HepG2 (cell line): Measurements from ENCODE around the gene AMOTL1. TPM values are rescaled to one million over a fixed set of nuclear protein-coding genes. Genes with fewer than 3 reads are reported as not detected.

Experiments used
- ATAC-seq: fragments of 200-7000 bp; cut with Tn5 transposase; 3 replicates; pipeline ENCODE4 v1.9.1; 2020; ENCODE audit warnings: mild to moderate bottlenecking, moderate library complexity
- BruUV-seq: library from RNA; stranded (reverse); fragments of 400-500 nt; replicated peaks from 2 replicates; lab custom pipeline; 2021; lab: Mats Ljungman, UMichigan
- CTCF ChIA-PET: fragments of 300-600 bp; formaldehyde crosslinking; extraction: SDS; loops from one replicate; lab custom pipeline; 2021; ENCODE audit warnings: low total read pairs, inconsistent platforms, low intra/inter-chr PET ratio; lab: Yijun Ruan, JAX
- POLR2A ChIA-PET: fragments of 350-600 bp; sonication (Branson Sonifier 250); formaldehyde crosslinking; loops from one replicate; lab custom pipeline; 2020; ENCODE audit warnings: antibody characterized with exemption, inconsistent platforms; lab: Yijun Ruan, JAX
- DNase-seq: peaks from one replicate; pipeline ENCODE4 v3.0.0-alpha.2; 2015; ENCODE audit warnings: low spot score
- FAIRE-seq: peaks from 3 replicates; lab custom pipeline; 2011; peaks lifted over from hg19 to GRCh38; lab: Jason Lieb, UNC
- H2AFZ ChIP-seq: one replicate; pipeline ENCODE4 v1.6.1; 2011; ENCODE audit warnings: low read length, inconsistent platforms
- H3K27ac ChIP-seq: fragments of 300-600 bp; 3 replicates; pipeline ENCODE4 v1.8.0; 2011; ENCODE audit warnings: mixed run types, mild to moderate bottlenecking, mixed read lengths, low read length, inconsistent platforms; ENCODE audit not compliant: insufficient read depth; ENCODE audit errors: extremely low read length
- H3K27me3 ChIP-seq, 2 experiments: fragments of 200-600 bp in 1 of 2; 2 replicates in 1 of 2; 3 replicates in 1 of 2; pipeline versions ENCODE4 v1.6.0 to v1.8.0; 2011; ENCODE audit warnings: low read length in 2 of 2, mild to moderate bottlenecking in 2 of 2, moderate library complexity in 2 of 2, inconsistent platforms in 1 of 2; ENCODE audit not compliant: insufficient read depth in 2 of 2, control insufficient read depth in 1 of 2
- H3K36me3 ChIP-seq, 2 experiments: fragments of 200-600 bp in 1 of 2; replicated peaks in 1 of 2; 2 replicates in 1 of 2; 3 replicates in 1 of 2; pipeline versions ENCODE4 v1.5.1 to v1.8.0; 2011; ENCODE audit warnings: low read length in 2 of 2, inconsistent platforms in 1 of 2; ENCODE audit not compliant: insufficient read depth in 2 of 2, control insufficient read depth in 1 of 2
- H3K4me1 ChIP-seq: 2 replicates; pipeline ENCODE4 v1.5.1; 2012; ENCODE audit warnings: low read length, inconsistent platforms; ENCODE audit not compliant: insufficient read depth
- H3K4me2 ChIP-seq: 2 replicates; pipeline ENCODE4 v1.6.0; 2011; ENCODE audit warnings: low read depth, low read length, inconsistent platforms
- H3K4me3 ChIP-seq, 3 experiments: fragments of 200-600 bp in 1 of 3; sonication (generic), shearing (Covaris generic) in 1 of 3; replicated peaks in 1 of 3; 2 replicates each; pipeline ENCODE4 v1.5.1; 2011 to 2016; ENCODE audit warnings: low read length in 3 of 3, inconsistent platforms in 2 of 3, low read depth in 2 of 3, mild to moderate bottlenecking in 2 of 3, control low read depth in 1 of 3, mixed read lengths in 1 of 3; ENCODE audit not compliant: insufficient read depth in 1 of 3
- H3K79me2 ChIP-seq: one replicate; pipeline ENCODE4 v1.6.1; 2011; ENCODE audit warnings: low read length, inconsistent platforms; ENCODE audit not compliant: insufficient read depth
- H3K9ac ChIP-seq: 2 replicates; pipeline ENCODE4 v1.6.0; 2011; ENCODE audit warnings: mild to moderate bottlenecking, low read depth, low read length, inconsistent platforms; ENCODE audit not compliant: insufficient read depth
- H3K9me3 ChIP-seq: 2 replicates; pipeline ENCODE4 v1.5.1; 2012; ENCODE audit warnings: mild to moderate bottlenecking, low read length
- H4K20me1 ChIP-seq: 2 replicates; pipeline ENCODE4 v1.6.0; 2011; ENCODE audit warnings: inconsistent platforms, mild to moderate bottlenecking, low read length, moderate library complexity; ENCODE audit not compliant: insufficient read depth
- EEA1 ChIP-seq: sonication (generic); formaldehyde crosslinking; IDR thresholded peaks from 2 replicates; pipeline ENCODE4 v1.5.1; 2020; ENCODE audit warnings: mild to moderate bottlenecking, missing genetic modification reagents, borderline replicate concordance
- GATA4 ChIP-seq: sonication (generic); IDR thresholded peaks from 2 replicates; pipeline ENCODE4 v1.6.1; 2016; ENCODE audit warnings: antibody characterized with exemption, low read depth, borderline replicate concordance
- GFI1 ChIP-seq: sonication (generic); formaldehyde crosslinking; IDR thresholded peaks from 2 replicates; pipeline ENCODE4 v1.5.0; 2020; ENCODE audit warnings: missing genetic modification reagents, mild to moderate bottlenecking, borderline replicate concordance
- HMG20A ChIP-seq: IDR thresholded peaks from 2 replicates; pipeline ENCODE4 v1.6.1; 2016; ENCODE audit warnings: borderline replicate concordance
- IKZF4 ChIP-seq: sonication (generic); formaldehyde crosslinking; IDR thresholded peaks from 2 replicates; pipeline ENCODE4 v1.5.1; 2020; ENCODE audit warnings: borderline replicate concordance, mild to moderate bottlenecking, low read depth, missing genetic modification reagents; ENCODE audit errors: not compliant biosample characterization
- IRF2 ChIP-seq: IDR thresholded peaks from 2 replicates; pipeline ENCODE4 v1.6.1; 2018; ENCODE audit warnings: missing genetic modification reagents, missing compliant biosample characterization
- KDM3A ChIP-seq: IDR thresholded peaks from 2 replicates; pipeline ENCODE4 v1.6.1; 2018; ENCODE audit warnings: low read depth, missing compliant biosample characterization
- KDM5B ChIP-seq: sonication (generic); formaldehyde crosslinking; IDR thresholded peaks from 2 replicates; pipeline ENCODE4 v1.4.0; 2020; ENCODE audit warnings: missing genetic modification reagents, mild to moderate bottlenecking, borderline replicate concordance
- SNAPC4 ChIP-seq: sonication (generic); formaldehyde crosslinking; IDR thresholded peaks from 2 replicates; pipeline ENCODE4 v1.4.0; 2020; ENCODE audit warnings: mild to moderate bottlenecking, missing genetic modification reagents
- STAT5B ChIP-seq: sonication (generic); formaldehyde crosslinking; IDR thresholded peaks from 2 replicates; pipeline ENCODE4 v1.4.0; 2020; ENCODE audit warnings: missing genetic modification reagents
- ZBTB4 ChIP-seq: sonication (generic); formaldehyde crosslinking; IDR thresholded peaks from 2 replicates; pipeline ENCODE4 v1.4.0; 2020; ENCODE audit warnings: missing genetic modification reagents, mild to moderate bottlenecking, borderline replicate concordance
- ZBTB42 ChIP-seq: sonication (generic); formaldehyde crosslinking; IDR thresholded peaks from 2 replicates; pipeline ENCODE4 v1.5.0; 2020; ENCODE audit warnings: mild to moderate bottlenecking, missing genetic modification reagents
- ZNF33A ChIP-seq: sonication (generic); formaldehyde crosslinking; IDR thresholded peaks from 2 replicates; pipeline ENCODE4 v1.5.1; 2020; ENCODE audit warnings: missing genetic modification reagents, mild to moderate bottlenecking, moderate library complexity, borderline replicate concordance
- ZNF549 ChIP-seq: sonication (generic); formaldehyde crosslinking; IDR thresholded peaks from 2 replicates; pipeline ENCODE4 v1.5.0; 2020; ENCODE audit warnings: missing genetic modification reagents
- ZNF563 ChIP-seq: sonication (generic); formaldehyde crosslinking; IDR thresholded peaks from 2 replicates; pipeline ENCODE4 v1.8.0; 2022; ENCODE audit warnings: mild to moderate bottlenecking, moderate library complexity, missing genetic modification reagents
- ZNF772 ChIP-seq: sonication (generic); formaldehyde crosslinking; IDR thresholded peaks from 2 replicates; pipeline ENCODE4 v1.5.0; 2020; ENCODE audit warnings: mild to moderate bottlenecking, missing genetic modification reagents
- WGBS: methylation state at CpG from one replicate; pipeline ENCODE4 v1.1.6; 2017; ENCODE audit warnings: low lambda C conversion rate; 5-methylcytosine and 5-hydroxymethylcytosine counted together
- in situ Hi-C: cut with HindIII; loops from 2 replicates; pipeline ENCODE4 v1.10.0; 2017; ENCODE audit warnings: low pct_unique_long_range_greater_than_20kb; ENCODE audit not compliant: extremely low pct_ligation_motif_present
- intact Hi-C: fragments of 100-400 bp; cut with micrococcal nuclease; formaldehyde crosslinking; loops from one replicate; pipeline ENCODE4 v1.10.0; 2022; ENCODE audit not compliant: unreplicated experiment
- polyA plus RNA-seq, 8 experiments: library from polyadenylated mRNA; depleted of rRNA in 3 of 8; stranded (reverse) in 7 of 8; unstranded in 1 of 8; fragments of >200 nt; fragmentation: Illumina TruSeq in 4 of 8; extraction: Trizol in 4 of 8; gene quantifications; 2 replicates each; pipeline versions ENCODE4 v1.2.1 to v1.2.3, GENCODE V29; 2011 to 2016; ENCODE audit warnings: low read depth in 4 of 8, missing spikeins in 1 of 8, mixed read lengths in 1 of 8; ENCODE audit not compliant: insufficient read depth in 1 of 8
- total RNA-seq, 5 experiments: library from RNA; depleted of rRNA; stranded (reverse); fragments of >200 nt; fragmentation: Illumina TruSeq; extraction: Trizol; gene quantifications; 2 replicates each; pipeline ENCODE4 v1.2.3, GENCODE V29; 2016; ENCODE audit warnings: low read depth in 1 of 5

Gene AMOTL1
- total and polyA plus RNA-seq, 2 of the 13 experiments (the other 11 are each of a cell fraction or from before 2014, with no cell fraction given), result 0.01 to 0.20 TPM

GRCh38 chr11:94794287-94795168 is 26.4 kb downstream of the AMOTL1 start:
- in situ Hi-C loops (no loop called here), intact Hi-C loops (no loop called here)
- Histone ChIP-seq H3K27me3 (0 out of 5 replicates have a peak, but pooled peaks cover 0 to 3% of the 10 kb centered on the region in 2 experiments), H4K20me1 (no peaks in the 10 kb centered on the region), H2AFZ (no peak overlapping the region), H3K27ac (no peak overlapping the region), H3K9me3 (no peaks in the 10 kb centered on the region), H3K36me3 (no peaks in the 10 kb centered on the region), H3K4me3 (no peak overlapping the region), H3K9ac (no peak overlapping the region), H3K4me1 (no peaks in the 10 kb centered on the region), H3K4me2 (no peak overlapping the region), H3K79me2 (no peaks in the 10 kb centered on the region)
- ChIA-PET CTCF (no interaction called here), POLR2A (no interaction called here)
- DNase-seq (no peak), ATAC-seq (no peak), FAIRE-seq (no peak)
- no TSS peak for BruUV-seq
- WGBS, result 56% methylated on average over 8 of the region's 8 CpGs
- TF ChIP-seq GATA4 (no peak), IRF2 (CRISPR knock-in tag) (no peak), KDM5B (CRISPR knock-in tag) (no peak), ZNF772 (no peak), HMG20A (no peak), ZBTB42 (CRISPR knock-in tag) (no peak), STAT5B (CRISPR knock-in tag) (no peak), IKZF4 (CRISPR knock-in tag) (no peak), KDM3A (no peak), ZNF33A (no peak), ZBTB4 (CRISPR knock-in tag) (no peak), ZNF563 (no peak), GFI1 (CRISPR knock-in tag) (no peak), EEA1 (no peak), ZNF549 (no peak), SNAPC4 (no peak)
